Stimulated activated CD8-positive, alpha-beta memory T cell treated with anti-CD3 and anti-CD28 coated beads, Interleukin-2, amount 100 ng/mL, for 1 hour (primary cell): ENCODE data around the gene TGFBR2.
"Not testable (repeated sequence)": the region's sequence is repeated elsewhere in the genome, so short reads cannot be mapped to it uniquely, and the experiment has no call there.

Experiments
- DNase-seq, 2 donors: peaks; one replicate each; pipeline ENCODE4 v3.0.0-alpha.2; 2020; ENCODE audit warnings: low read depth in 2 of 2

Gene TGFBR2

GRCh38 chr3:30657914-30658313 is 51.5 kb downstream of the TGFBR2 start:
- DNase-seq = no peak

GRCh38 chr3:30658328-30659052 is 52.1 kb downstream of the TGFBR2 start:
- no peak for DNase-seq

GRCh38 chr3:30659270-30660130 is 53.1 kb downstream of the TGFBR2 start:
- DNase-seq = no peak

- no peak for DNase-seq
Measured at GRCh38 chr3:30660136-30660535, 53.7 kb downstream of the TGFBR2 start.

- DNase-seq = no peak
Measured at GRCh38 chr3:30660656-30661055, 54.3 kb downstream of the TGFBR2 start.

- DNase-seq = no peak
Measured at GRCh38 chr3:30661098-30661873, 54.9 kb downstream of the TGFBR2 start.

GRCh38 chr3:30662836-30663235 is 56.4 kb downstream of the TGFBR2 start:
- DNase-seq = no peak

GRCh38 chr3:30663533-30664241 is 57.3 kb downstream of the TGFBR2 start:
- DNase-seq = no peak

GRCh38 chr3:30664459-30664858 is 58.1 kb downstream of the TGFBR2 start:
- no peak for DNase-seq

- DNase-seq = no peak
Measured at GRCh38 chr3:30664884-30665283, 58.5 kb downstream of the TGFBR2 start.

- no peak for DNase-seq
Measured at GRCh38 chr3:30665539-30665938, 59.1 kb downstream of the TGFBR2 start.

- no peak for DNase-seq
Measured at GRCh38 chr3:30666572-30667279, 60.3 kb downstream of the TGFBR2 start.

GRCh38 chr3:30667280-30667651 is 60.9 kb downstream of the TGFBR2 start:
- DNase-seq = no peak

GRCh38 chr3:30668051-30668609 is 61.7 kb downstream of the TGFBR2 start:
- DNase-seq = no peak

GRCh38 chr3:30669360-30669934 is 63.0 kb downstream of the TGFBR2 start:
- DNase-seq = not testable (repeated sequence)

GRCh38 chr3:30670292-30670691 is 63.9 kb downstream of the TGFBR2 start:
- DNase-seq = no peak

GRCh38 chr3:30671527-30672286 is 65.3 kb downstream of the TGFBR2 start:
- DNase-seq = no peak

GRCh38 chr3:30672287-30672735 is 65.9 kb downstream of the TGFBR2 start:
- DNase-seq = no peak

- no peak for DNase-seq
Measured at GRCh38 chr3:30672959-30673358, 66.6 kb downstream of the TGFBR2 start.
